Endothelial cell of hepatic sinusoid (primary cell): ENCODE data around the gene MICAL2.

Experiments used
- in situ Hi-C: cut with HindIII; loops from 2 replicates; pipeline ENCODE4 v1.10.0; 2017; ENCODE audit warnings: low sequenced_read_pairs

MICAL2 gene

GRCh38 chr11:12165237-12165875 lies 55.0 kb downstream of the MICAL2 start:
- in situ Hi-C loops: no loop called here

- in situ Hi-C loops: no loop called here
Measured at GRCh38 chr11:12166299-12167060, 56.1 kb downstream of the MICAL2 start.

- in situ Hi-C loops: no loop called here
Measured at GRCh38 chr11:12167061-12168000, 56.9 kb downstream of the MICAL2 start.

DNA sequence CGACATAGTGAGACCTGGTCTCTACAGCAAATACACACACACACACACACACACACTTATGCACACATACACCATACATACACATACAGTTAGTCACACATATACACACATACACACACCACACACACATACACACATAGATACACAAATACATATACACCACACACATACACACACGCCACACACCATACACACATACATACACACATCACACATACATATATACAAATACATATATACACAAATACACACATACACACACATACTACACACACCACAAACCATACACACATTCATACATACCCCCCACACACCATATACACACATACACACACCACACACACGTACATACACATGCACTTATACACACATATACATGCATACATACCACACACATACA lies 57.7 kb downstream of the MICAL2 start:
- in situ Hi-C loops: no loop called here

- in situ Hi-C loops: no loop called here
Measured at GRCh38 chr11:12169822-12170221, 59.4 kb downstream of the MICAL2 start.

- in situ Hi-C loops: no loop called here
Measured at GRCh38 chr11:12170501-12170900, 60.1 kb downstream of the MICAL2 start.

GRCh38 chr11:12170984-12171383 lies 60.6 kb downstream of the MICAL2 start:
- in situ Hi-C loops: no loop called here

- in situ Hi-C loops: no loop called here
Measured at GRCh38 chr11:12171921-12172320, 61.5 kb downstream of the MICAL2 start.

- in situ Hi-C loops: no loop called here
Measured at GRCh38 chr11:12172493-12173013, 62.2 kb downstream of the MICAL2 start.

DNA sequence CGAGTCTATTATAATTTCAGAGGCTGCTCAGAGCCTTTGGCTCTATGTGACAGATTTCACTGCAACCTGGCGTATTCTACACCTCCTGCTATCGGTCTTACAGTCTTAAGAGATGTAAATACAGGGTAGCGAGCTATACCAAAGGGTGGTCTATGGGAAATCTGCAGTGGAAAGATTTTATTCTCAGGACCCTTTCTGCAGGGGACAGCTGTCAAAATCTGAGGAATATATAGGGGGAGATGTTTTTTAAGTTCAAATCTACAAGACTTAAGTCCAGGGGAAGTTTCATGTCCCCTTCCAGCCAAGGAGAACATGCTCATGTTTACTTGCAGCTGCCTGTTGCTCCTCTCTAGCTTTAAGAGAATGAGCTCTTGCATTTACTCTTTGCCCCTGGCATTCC lies 62.7 kb downstream of the MICAL2 start:
- in situ Hi-C loops: no loop called here

- in situ Hi-C loops: no loop called here
Measured at GRCh38 chr11:12174128-12174476, 63.7 kb downstream of the MICAL2 start.

DNA sequence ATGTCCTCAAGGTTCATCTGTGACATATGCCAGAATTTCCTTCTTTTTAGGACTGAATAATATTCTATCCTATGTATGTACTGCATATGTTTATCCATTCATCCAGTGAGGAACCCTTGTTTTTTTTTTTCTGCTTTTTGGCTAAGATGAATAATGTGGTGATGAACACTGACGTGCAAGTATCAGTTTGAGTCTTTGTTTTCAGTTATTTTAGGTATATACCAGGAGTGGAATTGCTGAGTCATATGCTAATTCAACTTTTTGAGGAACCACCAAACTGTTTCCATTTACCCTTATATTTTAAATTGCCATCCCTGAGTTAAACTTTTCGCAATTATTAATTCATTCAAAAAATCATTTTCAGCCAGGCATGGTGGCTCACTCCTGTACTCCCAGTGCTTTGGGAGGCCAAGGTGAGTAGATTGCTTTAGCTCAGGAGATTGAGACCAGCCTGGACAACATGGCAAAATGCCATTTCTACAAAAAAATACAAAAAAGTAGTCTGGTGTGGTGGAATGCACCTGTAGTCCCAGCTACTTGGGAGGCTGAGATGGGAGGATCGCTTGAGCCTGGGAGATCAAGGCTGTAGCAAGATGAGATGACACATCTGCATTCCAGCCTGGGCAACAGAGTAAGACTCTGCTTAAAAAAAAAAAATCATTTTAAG lies 64.2 kb downstream of the MICAL2 start:
- in situ Hi-C loops: no loop called here

DNA sequence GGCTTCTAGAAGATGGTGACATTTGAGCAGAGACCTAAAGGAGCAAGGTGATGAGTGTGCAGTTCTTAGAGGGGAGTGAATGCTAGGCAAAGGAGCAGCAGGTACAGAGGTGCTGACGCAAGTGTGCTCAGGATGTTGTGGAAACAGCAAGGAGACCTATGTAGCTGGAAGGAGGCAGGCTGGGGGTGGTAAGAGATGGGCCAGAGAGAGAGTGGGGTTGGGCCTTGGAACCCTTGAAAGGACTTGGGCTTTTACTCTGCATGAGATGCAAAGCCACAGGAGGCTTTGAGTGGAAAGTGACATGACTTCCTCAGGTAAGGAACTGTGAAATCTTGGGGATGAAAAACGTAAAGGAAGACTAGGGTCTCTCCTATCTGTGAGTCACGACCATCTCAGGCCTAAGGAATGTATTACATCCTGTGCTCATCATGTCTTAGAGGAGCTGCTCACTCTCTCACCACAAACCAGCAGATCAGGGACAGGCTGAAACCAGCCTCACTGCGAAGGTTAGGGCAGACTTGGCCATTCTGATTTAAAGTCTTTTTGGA lies 65.4 kb downstream of the MICAL2 start:
- in situ Hi-C loops: no loop called here

- in situ Hi-C loops: no loop called here
Measured at GRCh38 chr11:12176410-12176809, 66.0 kb downstream of the MICAL2 start.

- in situ Hi-C loops: no loop called here
Measured at GRCh38 chr11:12177739-12178338, 67.4 kb downstream of the MICAL2 start.

- in situ Hi-C loops: no loop called here
Measured at GRCh38 chr11:12179019-12179418, 68.6 kb downstream of the MICAL2 start.

DNA sequence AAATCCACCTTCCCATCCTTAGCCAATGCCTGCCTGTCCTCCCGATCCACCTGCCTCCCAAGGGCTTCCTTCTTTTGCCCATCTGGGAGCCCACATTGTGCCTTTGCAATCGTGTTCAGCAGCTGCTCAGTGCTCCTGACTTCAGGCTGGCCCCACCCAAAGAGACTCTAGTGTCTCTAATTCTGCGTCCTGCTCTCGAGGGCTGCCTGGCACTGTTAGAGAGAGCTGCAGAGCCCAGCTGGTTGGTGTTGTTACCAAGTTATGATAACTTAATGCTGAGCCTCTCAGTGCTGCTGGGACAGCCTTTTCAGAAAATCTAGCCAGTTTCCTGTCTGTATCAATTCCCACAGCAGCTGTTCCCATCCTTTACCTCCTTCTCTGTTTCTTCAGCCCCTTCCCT lies 69.1 kb downstream of the MICAL2 start:
- in situ Hi-C loops: no loop called here

- in situ Hi-C loops: no loop called here
Measured at GRCh38 chr11:12180257-12181205, 70.1 kb downstream of the MICAL2 start.

- in situ Hi-C loops: no loop called here
Measured at GRCh38 chr11:12182302-12182675, 71.9 kb downstream of the MICAL2 start.
